ENCODE results near the gene ZFP62.
"Not testable (repeated sequence)": the region's sequence is repeated elsewhere in the genome, so short reads cannot be mapped to it uniquely, and the experiment has no call there.

The ZFP62 gene

DNA sequence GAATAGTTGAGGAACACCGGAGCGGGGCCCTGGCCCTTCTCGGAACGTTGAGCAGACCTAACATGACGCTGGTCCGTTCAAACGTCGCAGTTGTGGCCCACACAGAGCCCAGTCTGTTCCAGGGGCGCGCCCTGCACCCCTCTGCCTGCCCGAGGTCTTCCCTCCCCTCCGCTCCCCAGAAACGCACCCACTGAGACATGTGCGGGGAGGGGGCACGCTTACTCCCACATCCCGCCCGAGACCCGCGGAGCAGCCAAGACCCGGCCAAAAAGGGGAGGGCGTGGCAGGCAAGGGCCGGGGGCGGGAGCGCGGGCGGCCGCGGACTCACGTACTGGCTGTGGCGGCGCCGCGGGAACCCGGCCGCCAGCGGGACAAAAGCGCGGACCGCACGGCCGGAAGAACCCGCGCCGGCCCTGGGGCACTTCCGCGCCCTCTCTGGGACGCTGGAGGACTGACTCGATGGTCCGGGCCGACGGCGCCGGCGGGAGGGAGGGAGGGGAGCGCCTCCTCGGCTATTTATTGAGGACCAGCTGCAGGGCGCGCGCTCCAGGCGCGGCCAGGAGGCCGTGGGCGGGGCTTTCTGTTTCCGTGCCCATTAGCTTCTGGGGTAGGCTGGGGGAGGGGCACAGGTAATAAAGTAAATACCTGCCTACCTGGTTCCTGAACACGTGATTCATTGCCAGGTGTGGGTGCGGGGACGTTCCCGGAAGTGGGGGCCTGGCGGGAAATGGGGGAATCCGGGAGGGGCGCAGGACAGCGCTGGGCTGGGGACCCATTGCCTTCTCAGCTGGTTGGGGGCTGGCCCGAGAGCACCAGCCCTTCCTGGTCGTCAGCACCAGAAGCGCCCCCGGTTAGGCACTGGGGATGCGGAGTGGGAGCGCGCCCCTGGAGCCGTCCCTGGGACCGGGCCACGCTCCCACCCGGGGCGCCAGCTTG, at the start of gene ZFP62:
TSS of gene ZFP62 (minus strand) at position 390 of the 936 bp plus-strand sequence. CDS start at position 333, 57 bp downstream.
- peak; percentile 30 for DNase-seq

- no peak for DNase-seq
Observed at GRCh38 chr5:180910735-180911134, 49.7 kb upstream of the ZFP62 start.

- no peak for DNase-seq
Observed at GRCh38 chr5:180910182-180910581, 49.1 kb upstream of the ZFP62 start.

- DNase-seq = no peak
Observed at GRCh38 chr5:180909782-180910181, 48.7 kb upstream of the ZFP62 start.

- no peak for DNase-seq
Observed at GRCh38 chr5:180908998-180909731, 48.1 kb upstream of the ZFP62 start.

- DNase-seq = no peak
Observed at GRCh38 chr5:180908400-180908799, 47.3 kb upstream of the ZFP62 start.

DNA sequence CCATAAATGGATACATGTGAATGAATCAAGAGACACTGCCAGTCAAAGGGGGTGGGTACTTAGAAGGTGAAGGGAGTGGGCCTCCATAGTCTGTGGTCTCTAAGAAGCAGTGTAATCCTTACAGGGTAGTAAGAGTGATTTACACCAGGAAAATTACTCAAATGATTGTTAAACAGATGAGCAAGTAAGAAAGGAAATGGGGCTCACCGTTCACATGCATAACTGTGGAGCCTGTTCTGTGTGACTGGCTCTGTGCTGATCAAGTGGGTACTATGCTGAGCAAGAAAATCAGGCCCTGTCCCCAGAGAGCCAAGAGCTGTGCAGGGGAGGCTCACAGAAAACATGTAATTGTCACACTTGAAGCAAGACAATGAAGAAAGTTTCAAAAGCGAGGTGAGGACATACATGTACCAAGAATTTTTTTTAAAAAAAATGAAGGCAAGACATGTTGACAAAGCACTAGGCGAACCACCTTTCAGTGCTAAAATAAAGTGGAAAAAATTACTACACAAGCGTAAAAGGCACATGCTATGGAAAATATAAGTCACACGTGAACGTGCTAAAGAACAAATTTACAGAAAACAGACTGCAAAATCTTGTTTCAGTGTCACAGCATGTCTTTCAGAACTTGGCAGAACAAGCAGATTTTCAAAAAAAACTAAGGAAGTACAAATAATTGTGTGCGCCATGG, 40.4 kb upstream of the ZFP62 start:
- no peak for DNase-seq

DNA sequence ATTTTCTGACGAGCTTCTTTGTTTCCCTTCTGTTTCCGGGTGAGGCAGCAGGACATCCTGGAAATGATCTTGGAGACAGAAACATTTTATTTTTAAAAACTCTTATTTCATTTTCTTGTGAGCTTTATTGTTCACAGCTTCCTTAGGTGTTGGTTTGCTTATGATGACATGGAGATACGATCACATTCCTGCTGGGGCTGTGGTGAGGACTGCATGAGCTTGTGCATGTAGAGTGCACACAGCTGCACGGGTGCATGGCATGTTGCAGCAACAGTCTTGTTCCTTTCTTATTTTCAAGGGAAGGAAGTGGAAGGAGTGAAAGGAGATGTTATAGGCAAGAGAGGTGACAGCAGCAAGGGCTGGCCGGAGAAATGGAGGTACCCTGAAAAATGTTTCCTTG, 39.1 kb upstream of the ZFP62 start:
- DNase-seq = no peak

DNA sequence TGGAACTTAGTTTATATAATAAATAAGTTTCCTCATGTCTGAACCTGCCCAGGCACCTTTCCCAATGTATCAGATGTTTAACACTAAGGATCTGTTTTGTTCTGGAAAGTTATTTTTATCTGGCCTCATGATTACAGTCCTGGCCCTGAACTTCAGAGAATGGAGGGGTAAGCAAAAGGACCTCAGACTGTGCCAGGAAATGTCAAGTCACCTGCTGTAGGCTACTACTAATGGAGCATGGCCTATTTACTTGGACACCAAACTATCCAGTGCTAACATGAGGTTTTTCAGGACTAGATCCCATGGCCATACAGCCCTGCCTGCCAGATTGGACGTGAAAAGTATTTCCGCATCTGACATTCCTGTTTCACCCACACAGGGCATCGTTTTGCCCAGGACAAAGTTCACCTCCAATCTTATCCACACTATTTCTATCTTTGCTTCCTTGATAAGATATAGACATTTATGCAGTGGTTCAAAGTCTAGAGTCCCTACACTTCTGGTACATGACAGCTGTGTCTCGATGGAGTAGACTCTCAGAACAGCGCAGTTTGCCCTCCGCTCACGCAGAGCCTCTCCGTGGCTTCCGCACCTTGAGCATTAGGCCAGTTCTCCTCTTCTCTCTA, 37.7 kb upstream of the ZFP62 start, which contains the start of gene BTNL8:
TSS of gene BTNL8 (plus strand) at position 539 of the 626 bp plus-strand sequence. CDS start 152 bp downstream, outside the sequence.
- DNase-seq = no peak

- not testable (repeated sequence) for DNase-seq
Observed at GRCh38 chr5:180895330-180895729, 34.3 kb upstream of the ZFP62 start.

GRCh38 chr5:180889381-180889780, 28.3 kb upstream of the ZFP62 start:
- no peak for DNase-seq

DNA sequence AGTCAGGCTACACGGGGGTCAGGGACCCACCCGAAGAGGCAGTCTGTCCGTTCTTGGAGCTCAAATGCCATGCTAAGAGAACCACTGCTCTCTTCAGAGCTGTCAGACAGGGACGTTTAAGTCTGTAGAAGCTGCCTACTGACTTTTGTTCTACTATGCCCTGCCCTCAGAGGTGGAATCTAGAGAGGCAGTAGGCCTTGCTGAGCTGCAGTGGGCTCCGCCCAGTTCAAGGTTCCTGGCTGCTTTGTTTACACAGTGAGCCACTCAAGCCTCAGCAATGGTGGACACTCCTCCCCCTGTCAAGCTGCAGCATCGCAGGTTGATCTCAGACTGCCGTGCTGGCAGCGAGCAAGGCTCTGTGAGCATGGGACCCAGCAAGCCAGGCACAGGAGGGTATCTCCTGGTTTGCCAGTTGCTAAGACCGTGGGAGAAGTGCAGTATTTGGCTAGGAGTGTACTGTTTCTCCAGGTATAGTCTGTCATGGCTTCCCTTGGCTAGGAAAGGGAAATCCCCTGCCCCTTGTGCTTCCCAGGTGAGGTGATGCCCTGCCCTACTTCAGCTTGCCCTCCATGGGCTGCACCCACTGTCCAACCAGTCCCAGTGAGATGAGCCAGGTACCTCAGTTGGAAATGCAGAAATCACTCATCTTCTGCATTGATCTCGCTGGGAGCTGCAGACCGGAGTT, 24.9 kb upstream of the ZFP62 start:
- DNase-seq = not testable (repeated sequence)

- DNase-seq = no peak
Observed at GRCh38 chr5:180875860-180876426, 14.9 kb upstream of the ZFP62 start.

DNA sequence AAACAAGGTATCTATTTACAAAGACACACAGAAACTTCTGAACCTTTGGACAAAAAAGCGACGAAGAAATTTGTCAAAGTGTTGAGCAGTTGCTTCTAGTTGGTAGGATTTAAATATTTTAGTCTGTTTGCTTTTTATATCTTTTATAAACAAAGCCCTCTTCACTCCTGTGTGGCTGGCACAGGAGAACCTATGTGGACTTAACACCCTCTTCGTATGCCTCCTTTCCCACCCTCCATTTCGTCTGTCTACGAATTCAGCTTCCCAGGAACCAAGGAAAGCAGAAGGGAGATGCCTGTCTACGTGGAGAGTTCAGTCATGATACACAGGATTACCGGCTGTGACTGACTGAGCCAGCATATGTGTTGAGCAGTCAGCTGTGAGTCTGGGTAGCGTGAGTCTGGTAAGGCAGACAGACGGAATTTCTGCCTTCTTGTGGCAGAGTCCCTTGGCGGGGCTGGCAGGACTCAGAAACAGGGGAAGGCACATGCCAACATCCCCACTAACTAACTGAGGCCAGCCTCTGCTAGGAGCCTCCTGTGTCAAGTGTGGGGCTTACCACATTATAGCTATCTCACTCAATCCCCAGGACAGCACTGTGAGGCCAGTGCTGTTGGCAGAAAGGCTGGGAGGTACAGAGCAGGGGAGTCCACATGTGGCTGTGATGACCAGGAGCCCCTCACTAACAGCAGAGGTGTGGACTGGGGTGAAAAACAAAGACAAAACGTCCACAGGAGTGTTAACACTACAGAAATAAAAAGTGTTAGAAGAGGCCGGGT, 13.9 kb upstream of the ZFP62 start:
- no peak for DNase-seq

- no peak for DNase-seq
Observed at GRCh38 chr5:180873615-180874520, 12.8 kb upstream of the ZFP62 start.

DNA sequence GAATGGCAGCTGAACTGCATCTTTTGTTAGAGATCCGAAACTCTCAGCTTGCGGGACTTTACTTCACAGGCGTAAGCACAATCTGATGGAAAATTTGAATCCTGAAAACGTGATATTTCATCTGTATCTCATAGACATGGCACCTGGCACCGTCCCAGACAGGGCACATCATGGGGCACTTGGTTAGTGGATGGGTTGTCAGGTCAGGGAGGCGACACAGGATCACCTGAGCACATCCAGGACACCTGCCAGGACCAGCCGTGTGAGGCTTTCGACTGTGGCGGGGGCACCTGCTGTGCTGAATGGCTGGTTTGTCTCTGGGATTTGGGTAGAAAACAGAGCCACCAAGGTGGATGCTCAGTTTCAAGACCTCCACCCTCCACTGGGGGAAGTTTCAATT, 11.3 kb upstream of the ZFP62 start:
- no peak for DNase-seq

- no peak for DNase-seq
Observed at GRCh38 chr5:180870276-180871068, 9.4 kb upstream of the ZFP62 start.

- DNase-seq = no peak
Observed at GRCh38 chr5:180869587-180869986, 8.5 kb upstream of the ZFP62 start.

- peak; percentile 52 for DNase-seq
Observed at GRCh38 chr5:180868960-180869359, 7.9 kb upstream of the ZFP62 start.

Data from NCI-H524 treated with DMSO at 0.1 percent for 48 hours (cell line).